GM10847 (cell line): ENCODE data around the gene NCK1.

Experiments
- POLR2A ChIP-seq: IDR thresholded peaks from 2 replicates; pipeline ENCODE4 v1.6.1; 2011; ENCODE audit not compliant: insufficient read length; ENCODE audit errors: extremely low read depth

The NCK1 gene

GRCh38 chr3:136931606-136932005 lies 69.6 kb downstream of the NCK1 start:
- no peak for TF ChIP-seq POLR2A

- no peak for TF ChIP-seq POLR2A
Measured at GRCh38 chr3:136932523-136932922, 70.5 kb downstream of the NCK1 start.

GRCh38 chr3:136932978-136933772 lies 71.2 kb downstream of the NCK1 start:
- no peak for TF ChIP-seq POLR2A

GRCh38 chr3:136937175-136937574 lies 75.2 kb downstream of the NCK1 start:
- TF ChIP-seq POLR2A = no peak

GRCh38 chr3:136937851-136938250 lies 75.8 kb downstream of the NCK1 start:
- no peak for TF ChIP-seq POLR2A

GRCh38 chr3:136938334-136938733 lies 76.3 kb downstream of the NCK1 start:
- TF ChIP-seq POLR2A = no peak

- no peak for TF ChIP-seq POLR2A
Measured at GRCh38 chr3:136939489-136939888, 77.5 kb downstream of the NCK1 start.

GRCh38 chr3:136942803-136943202 lies 80.8 kb downstream of the NCK1 start:
- no peak for TF ChIP-seq POLR2A

GRCh38 chr3:136943436-136943835 lies 81.4 kb downstream of the NCK1 start:
- TF ChIP-seq POLR2A = no peak

GRCh38 chr3:136946978-136947377 lies 85.0 kb downstream of the NCK1 start:
- no peak for TF ChIP-seq POLR2A

- no peak for TF ChIP-seq POLR2A
Measured at GRCh38 chr3:136947477-136947876, 85.5 kb downstream of the NCK1 start.

GRCh38 chr3:136949146-136949545 lies 87.1 kb downstream of the NCK1 start:
- TF ChIP-seq POLR2A = no peak

GRCh38 chr3:136949708-136950107 lies 87.7 kb downstream of the NCK1 start:
- no peak for TF ChIP-seq POLR2A

GRCh38 chr3:136950623-136951022 lies 88.6 kb downstream of the NCK1 start:
- no peak for TF ChIP-seq POLR2A

- no peak for TF ChIP-seq POLR2A
Measured at GRCh38 chr3:136952292-136952691, 90.3 kb downstream of the NCK1 start.

GRCh38 chr3:136954251-136954650 lies 92.2 kb downstream of the NCK1 start:
- no peak for TF ChIP-seq POLR2A

GRCh38 chr3:136954980-136955780 lies 93.2 kb downstream of the NCK1 start:
- no peak for TF ChIP-seq POLR2A

- no peak for TF ChIP-seq POLR2A
Measured at GRCh38 chr3:136955813-136956212, 93.8 kb downstream of the NCK1 start.
